Hepatocyte (in vitro differentiated cells): ENCODE measurements around the gene SRD5A1. TPM values are rescaled to one million over a fixed set of nuclear protein-coding genes. Genes with fewer than 3 reads are reported as not detected.

Experiments
- DNase-seq: peaks from one replicate; pipeline ENCODE4 v3.0.0-alpha.2; 2016; ENCODE audit warnings: low spot score
- H2AFZ ChIP-seq: fragments of 200-600 bp; sonication (generic); 2 replicates; pipeline ENCODE4 v1.6.0; 2016; ENCODE audit warnings: antibody characterized with exemption, mild to moderate bottlenecking
- H3K27ac ChIP-seq: fragments of 200-600 bp; sonication (generic); 2 replicates; pipeline ENCODE4 v1.5.1; 2016; ENCODE audit warnings: mild to moderate bottlenecking
- H3K27me3 ChIP-seq: fragments of 200-600 bp; sonication (generic); 2 replicates; pipeline ENCODE4 v1.6.1; 2016
- H3K36me3 ChIP-seq: fragments of 200-600 bp; sonication (generic); replicated peaks from 2 replicates; pipeline ENCODE4 v1.5.1; 2016; ENCODE audit warnings: low read depth; ENCODE audit not compliant: insufficient read depth
- H3K4me1 ChIP-seq: fragments of 200-600 bp; sonication (generic); 2 replicates; pipeline ENCODE4 v1.5.1; 2016; ENCODE audit warnings: mild to moderate bottlenecking, moderate library complexity; ENCODE audit not compliant: insufficient read depth
- H3K4me2 ChIP-seq: fragments of 200-600 bp; sonication (generic); 2 replicates; pipeline ENCODE4 v1.6.0; 2016
- H3K4me3 ChIP-seq: fragments of 200-600 bp; sonication (generic); 2 replicates; pipeline ENCODE4 v1.5.1; 2016; ENCODE audit warnings: mild to moderate bottlenecking
- H3K79me2 ChIP-seq: fragments of 200-600 bp; sonication (generic); 2 replicates; pipeline ENCODE4 v1.6.0; 2017; ENCODE audit warnings: mild to moderate bottlenecking
- H3K9me2 ChIP-seq: fragments of 200-600 bp; sonication (generic); replicated peaks from 2 replicates; pipeline ENCODE4 v1.6.0; 2017; ENCODE audit warnings: mild to moderate bottlenecking; ENCODE audit not compliant: insufficient read depth
- H3K9me3 ChIP-seq: fragments of 200-600 bp; sonication (generic); 2 replicates; pipeline ENCODE4 v1.5.1; 2016; ENCODE audit warnings: low read depth, mild to moderate bottlenecking
- H4K20me1 ChIP-seq: fragments of 200-600 bp; sonication (generic); 2 replicates; pipeline ENCODE4 v1.6.0; 2016; ENCODE audit warnings: mild to moderate bottlenecking; ENCODE audit not compliant: insufficient read depth, poor library complexity, severe bottlenecking
- CTCF ChIP-seq: fragments of 200-600 bp; sonication (generic); IDR thresholded peaks from 2 replicates; pipeline ENCODE4 v1.5.1; 2016; ENCODE audit warnings: antibody characterized with exemption, mild to moderate bottlenecking; ENCODE audit not compliant: poor library complexity
- EZH2 ChIP-seq: fragments of 200-600 bp; sonication (generic); IDR thresholded peaks from 2 replicates; pipeline ENCODE4 v1.6.1; 2016; ENCODE audit warnings: antibody characterized with exemption, mild to moderate bottlenecking, borderline replicate concordance
- EZH2phosphoT487 ChIP-seq: fragments of 200-600 bp; sonication (generic); IDR thresholded peaks from one replicate; pipeline ENCODE4 v1.6.1; 2018; ENCODE audit warnings: antibody characterized with exemption, mild to moderate bottlenecking, low read depth, moderate library complexity; ENCODE audit not compliant: unreplicated experiment, severe bottlenecking
- WGBS: methylation state at CpG from one replicate; pipeline ENCODE4 v1.1.6; 2016; ENCODE audit warnings: low lambda C conversion rate; ENCODE audit errors: missing lambda C conversion rate; 5-methylcytosine and 5-hydroxymethylcytosine counted together
- polyA plus RNA-seq: library from polyadenylated mRNA; unstranded; fragments of >200 nt; fragmentation: Nextera tagmentation; extraction: Ambion mirVana; gene quantifications from 2 replicates; pipeline ENCODE4 v1.2.1, GENCODE V29; 2016
- total RNA-seq: library from RNA; depleted of rRNA; stranded (reverse); fragments of >200 nt; gene quantifications from 2 replicates; pipeline ENCODE4 v1.2.3, GENCODE V29; 2014

The SRD5A1 gene
- total and polyA plus RNA-seq, 2 experiments from 2014 or later, result 8.6 to 12.1 TPM

GRCh38 chr5:6716629-6717149 is 83.4 kb downstream of the SRD5A1 start:
- no peak overlapping the region for H3K4me3 ChIP-seq
- 93% methylated on average over 4 of the region's 4 CpGs for WGBS

GRCh38 chr5:6717247-6717646 is 84.0 kb downstream of the SRD5A1 start:
- no peak overlapping the region for H3K4me3 ChIP-seq
- no peaks in the 10 kb centered on the region for H3K27me3 ChIP-seq
- H2AFZ ChIP-seq, result no peak overlapping the region
- no peak for DNase-seq
- no peaks in the 10 kb centered on the region for H3K9me2 ChIP-seq
- H4K20me1 ChIP-seq, result peaks cover 78% of the 10 kb centered on the region
- no peaks in the 10 kb centered on the region for H3K9me3 ChIP-seq
- peak overlapping the region; percentile 86 for H3K4me2 ChIP-seq
- H3K4me1 ChIP-seq, result peaks cover 27% of the 10 kb centered on the region
- H3K79me2 ChIP-seq, result peaks cover 79% of the 10 kb centered on the region
- TF ChIP-seq CTCF (no peak), EZH2 (no peak), EZH2phosphoT487 (no peak)
- no peaks in the 10 kb centered on the region for H3K36me3 ChIP-seq
- no peak overlapping the region for H3K27ac ChIP-seq

More at GRCh38 chr5:6716629-6717149, 83.4 kb downstream of the SRD5A1 start:
- Histone ChIP-seq H3K9me2 (no peaks in the 10 kb centered on the region), H3K4me2 (peak overlapping the region; percentile 86), H3K4me1 (peaks cover 30% of the 10 kb centered on the region), H3K27me3 (no peaks in the 10 kb centered on the region), H3K9me3 (no peaks in the 10 kb centered on the region), H3K79me2 (peaks cover 74% of the 10 kb centered on the region), H4K20me1 (peaks cover 72% of the 10 kb centered on the region), H2AFZ (no peak overlapping the region), H3K27ac (no peak overlapping the region), H3K36me3 (no peaks in the 10 kb centered on the region)
- no peak for DNase-seq
- TF ChIP-seq EZH2phosphoT487 (no peak), CTCF (no peak), EZH2 (no peak)

DNA sequence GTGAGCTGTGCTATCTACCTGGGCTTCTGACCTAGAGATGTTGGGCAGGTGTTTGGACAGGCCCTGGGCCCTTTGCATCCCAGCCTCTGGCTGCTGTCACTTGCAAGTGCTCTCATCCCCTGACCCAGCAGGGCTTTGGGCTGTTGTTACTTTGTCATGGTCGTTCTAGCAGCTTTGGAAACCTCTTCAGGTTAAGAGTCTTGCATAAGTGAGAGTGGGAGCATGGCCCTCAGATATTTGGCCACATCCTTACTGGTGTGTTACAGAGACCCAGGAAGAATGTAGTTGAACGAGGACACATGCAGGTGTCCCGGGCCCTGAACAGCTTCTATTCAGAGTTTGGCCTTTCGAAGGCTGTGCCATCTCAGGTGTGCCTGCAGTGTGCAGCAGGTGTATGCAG is 84.4 kb downstream of the SRD5A1 start:
- no peaks in the 10 kb centered on the region for H3K36me3 ChIP-seq
- no peaks in the 10 kb centered on the region for H3K27me3 ChIP-seq
- H2AFZ ChIP-seq, result no peak overlapping the region
- peaks cover 27% of the 10 kb centered on the region for H3K4me1 ChIP-seq
- no peak overlapping the region for H3K27ac ChIP-seq
- no peak overlapping the region for H3K4me3 ChIP-seq
- peaks cover 82% of the 10 kb centered on the region for H4K20me1 ChIP-seq
- WGBS, result 79% methylated on average over 4 of the region's 4 CpGs
- peak overlapping the region; percentile 86 for H3K4me2 ChIP-seq
- DNase-seq, result no peak
- H3K79me2 ChIP-seq, result peaks cover 84% of the 10 kb centered on the region
- H3K9me3 ChIP-seq, result no peaks in the 10 kb centered on the region
- H3K9me2 ChIP-seq, result no peaks in the 10 kb centered on the region
- no peak for TF ChIP-seq CTCF
- TF ChIP-seq EZH2, result no peak
- TF ChIP-seq EZH2phosphoT487, result no peak

- Histone ChIP-seq H3K36me3 (no peaks in the 10 kb centered on the region), H3K79me2 (peaks cover 89% of the 10 kb centered on the region), H3K27ac (no peak overlapping the region), H3K9me3 (no peaks in the 10 kb centered on the region), H3K4me1 (peaks cover 27% of the 10 kb centered on the region), H3K4me3 (no peak overlapping the region), H2AFZ (no peak overlapping the region), H3K4me2 (peak overlapping the region; percentile 86), H4K20me1 (peaks cover 87% of the 10 kb centered on the region), H3K27me3 (no peaks in the 10 kb centered on the region), H3K9me2 (no peaks in the 10 kb centered on the region)
- WGBS, result 87% methylated on average over 14 of the region's 14 CpGs
- TF ChIP-seq EZH2phosphoT487 (no peak), EZH2 (no peak), CTCF (no peak)
- no peak for DNase-seq
Measured at GRCh38 chr5:6718161-6718681, 85.0 kb downstream of the SRD5A1 start.
